Gastrocnemius medialis (tissue), 4 donors: ENCODE data around the gene TNIP2.

Source experiments
- POLR2A ChIP-seq, 2 donors: fragments of 450-650 bp; IDR thresholded peaks; one replicate each; pipeline ENCODE4 v1.6.1; 2017; ENCODE audit warnings: antibody characterized with exemption in 2 of 2, mild to moderate bottlenecking in 2 of 2, moderate library complexity in 2 of 2
- TF ChIP-seq, protein P1 (sequence below), 5 experiments: fragments of 450-650 bp in 3 of 5; fragments of 200-600 bp in 2 of 5; sonication (generic) in 2 of 5; IDR thresholded peaks in 4 of 5; conservative IDR thresholded peaks in 1 of 5; 1 replicate in 4 of 5; 2 replicates in 1 of 5; pipeline ENCODE4 v1.5.1; 2016 to 2019; ENCODE audit warnings: antibody characterized with exemption in 5 of 5, mild to moderate bottlenecking in 3 of 5, moderate library complexity in 3 of 5

DNA sequence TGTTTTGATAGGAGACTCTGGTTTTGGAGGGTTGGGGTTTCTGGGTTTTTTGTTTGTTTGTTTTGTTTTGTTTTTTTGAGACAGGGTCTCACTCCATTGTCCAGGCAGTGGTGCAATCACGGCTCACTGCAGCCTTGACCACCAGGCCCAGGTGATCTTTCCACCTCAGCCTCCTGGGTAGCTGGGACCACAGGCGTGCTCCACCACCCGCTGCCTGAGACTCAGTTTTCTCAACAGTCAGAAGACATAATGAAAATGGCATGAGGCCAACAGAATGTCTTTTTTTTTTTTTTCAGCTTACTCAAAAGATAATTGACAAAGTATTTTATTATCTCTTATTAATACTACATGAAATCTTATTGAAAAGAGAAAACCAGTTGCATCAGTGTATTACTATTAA, 32.4 kb downstream of the TNIP2 start:
- no peak for TF ChIP-seq POLR2A (IDR thresholded peaks at IDR 0.05)
- TF ChIP-seq, protein P1, sequence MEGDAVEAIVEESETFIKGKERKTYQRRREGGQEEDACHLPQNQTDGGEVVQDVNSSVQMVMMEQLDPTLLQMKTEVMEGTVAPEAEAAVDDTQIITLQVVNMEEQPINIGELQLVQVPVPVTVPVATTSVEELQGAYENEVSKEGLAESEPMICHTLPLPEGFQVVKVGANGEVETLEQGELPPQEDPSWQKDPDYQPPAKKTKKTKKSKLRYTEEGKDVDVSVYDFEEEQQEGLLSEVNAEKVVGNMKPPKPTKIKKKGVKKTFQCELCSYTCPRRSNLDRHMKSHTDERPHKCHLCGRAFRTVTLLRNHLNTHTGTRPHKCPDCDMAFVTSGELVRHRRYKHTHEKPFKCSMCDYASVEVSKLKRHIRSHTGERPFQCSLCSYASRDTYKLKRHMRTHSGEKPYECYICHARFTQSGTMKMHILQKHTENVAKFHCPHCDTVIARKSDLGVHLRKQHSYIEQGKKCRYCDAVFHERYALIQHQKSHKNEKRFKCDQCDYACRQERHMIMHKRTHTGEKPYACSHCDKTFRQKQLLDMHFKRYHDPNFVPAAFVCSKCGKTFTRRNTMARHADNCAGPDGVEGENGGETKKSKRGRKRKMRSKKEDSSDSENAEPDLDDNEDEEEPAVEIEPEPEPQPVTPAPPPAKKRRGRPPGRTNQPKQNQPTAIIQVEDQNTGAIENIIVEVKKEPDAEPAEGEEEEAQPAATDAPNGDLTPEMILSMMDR (IDR thresholded peaks at IDR 0.05 in 4 of 5, conservative IDR thresholded peaks at IDR 0.05 in 1 of 5): no peak
